IMR-90 (cell line): Measurements from ENCODE around the gene GNAZ. TPM values are rescaled to one million over a fixed set of nuclear protein-coding genes. Genes with fewer than 3 reads are reported as not detected.
A peak's percentile ranks its signal among the peaks of the same experiment; 100 is the strongest.

Source experiments
- BHLHE40 ChIP-seq: fragments of 150-350 bp; IDR thresholded peaks from 2 replicates; pipeline ENCODE4 v1.6.1; 2016; ENCODE audit warnings: mild to moderate bottlenecking, low read depth, low read length
- MAFK ChIP-seq: IDR thresholded peaks from 2 replicates; pipeline ENCODE4 v1.6.1; 2012; ENCODE audit warnings: low read depth, low read length, improper control_type of control experiment
- NFE2L2 ChIP-seq: fragments of 150-350 bp; IDR thresholded peaks from 2 replicates; pipeline ENCODE4 v1.6.1; 2016; ENCODE audit warnings: low read depth, mild to moderate bottlenecking, low read length
- polyA plus RNA-seq, 3 experiments: library from polyadenylated mRNA; depleted of rRNA; stranded (reverse); fragments of >200 nt; gene quantifications; 2 replicates each; pipeline ENCODE4 v1.2.3, GENCODE V29; 2012; ENCODE audit warnings: low replicate concordance in 1 of 3
- total RNA-seq: library from RNA; depleted of rRNA; stranded (reverse); fragments of >200 nt; gene quantifications from 2 replicates; pipeline ENCODE4 v1.2.3, GENCODE V29; 2012
- TF ChIP-seq, protein P1 (sequence below): fragments of 150-350 bp; IDR thresholded peaks from 2 replicates; pipeline ENCODE4 v1.6.1; 2016; ENCODE audit warnings: low read depth, mild to moderate bottlenecking, low read length, moderate library complexity, borderline replicate concordance

GNAZ gene
- total and polyA plus RNA-seq, 2 of the 4 experiments (the other 2 are of a cell fraction), result 1.5 to 2.5 TPM

DNA sequence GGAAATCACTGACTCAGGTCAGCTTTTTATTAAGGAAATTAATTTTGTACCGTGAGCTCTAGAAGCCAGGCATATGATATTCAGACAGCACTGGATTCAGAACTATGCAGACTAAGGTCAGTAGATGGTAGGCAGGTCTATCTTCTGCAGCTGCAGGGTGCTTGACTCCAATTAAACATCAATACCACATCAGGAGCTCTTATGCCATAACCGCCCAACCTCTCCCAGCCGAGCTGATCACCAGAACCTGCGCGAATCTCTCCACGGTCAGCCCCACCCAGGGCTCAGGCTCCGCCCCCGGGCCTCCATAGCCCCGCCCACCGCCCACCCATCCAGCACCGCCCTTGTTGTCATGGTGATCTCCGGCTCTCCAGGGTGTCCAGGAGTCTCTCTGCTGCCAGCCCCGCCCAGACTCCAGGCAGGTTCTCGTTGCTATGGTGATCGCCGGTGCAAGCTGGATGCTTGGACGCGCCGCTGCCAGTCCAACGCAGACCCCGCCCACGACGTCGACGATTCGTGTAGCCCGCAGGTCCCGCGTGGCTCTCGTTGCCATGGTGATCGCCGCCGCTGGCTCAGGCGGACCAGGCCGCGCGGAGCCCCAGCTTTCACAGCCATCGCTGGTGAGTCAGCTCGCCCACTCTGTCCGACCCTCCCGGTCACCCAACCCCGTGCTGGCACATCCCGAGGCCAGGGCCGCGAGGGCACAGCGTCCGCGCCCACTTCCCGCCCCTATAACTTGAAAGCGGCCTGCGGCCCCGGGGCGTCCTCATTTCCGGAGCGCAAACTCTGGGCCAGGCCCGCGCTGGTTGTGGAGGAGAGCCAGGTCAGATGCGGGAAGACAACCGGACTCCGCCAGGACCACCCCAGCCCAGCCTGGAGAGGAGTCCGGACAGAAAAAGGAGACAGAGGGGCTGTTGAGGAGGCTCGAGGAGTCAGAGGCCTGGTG is 74.9 kb downstream of the GNAZ start, which contains the start of gene RAB36 (continued):
- TF ChIP-seq, protein P1, sequence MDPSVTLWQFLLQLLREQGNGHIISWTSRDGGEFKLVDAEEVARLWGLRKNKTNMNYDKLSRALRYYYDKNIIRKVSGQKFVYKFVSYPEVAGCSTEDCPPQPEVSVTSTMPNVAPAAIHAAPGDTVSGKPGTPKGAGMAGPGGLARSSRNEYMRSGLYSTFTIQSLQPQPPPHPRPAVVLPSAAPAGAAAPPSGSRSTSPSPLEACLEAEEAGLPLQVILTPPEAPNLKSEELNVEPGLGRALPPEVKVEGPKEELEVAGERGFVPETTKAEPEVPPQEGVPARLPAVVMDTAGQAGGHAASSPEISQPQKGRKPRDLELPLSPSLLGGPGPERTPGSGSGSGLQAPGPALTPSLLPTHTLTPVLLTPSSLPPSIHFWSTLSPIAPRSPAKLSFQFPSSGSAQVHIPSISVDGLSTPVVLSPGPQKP, result no peak
- TF ChIP-seq NFE2L2, result no peak
- peak; percentile 58 for TF ChIP-seq BHLHE40
- TF ChIP-seq MAFK, result no peak
